ENCODE results near the gene C16orf95. TPM values are rescaled to one million over a fixed set of nuclear protein-coding genes. Genes with fewer than 3 reads are reported as not detected.
"Not testable (repeated sequence)": the region's sequence is repeated elsewhere in the genome, so short reads cannot be mapped to it uniquely, and the experiment has no call there.

C16orf95 gene
- total RNA-seq, 2 donors from 2014 or later = 15.1 to 17.8 TPM

GRCh38 chr16:87274794-87275193 is 42.4 kb downstream of the C16orf95 start:
- no peak overlapping the region for H3K4me3 Mint-ChIP-seq
- H3K9me3 Mint-ChIP-seq = no peaks in the 10 kb centered on the region
- no peaks in the 10 kb centered on the region for H3K36me3 Mint-ChIP-seq (ENCODE audit: insufficient read depth in 2 of 2)
- DNase-seq (no peak), ATAC-seq (replicated peaks in 1 of 2) (no peak)
- H3K27ac Mint-ChIP-seq = no peak overlapping the region
- peaks cover 10% of the 10 kb centered on the region for H3K4me1 Mint-ChIP-seq (ENCODE audit: low read depth)
- no peaks in the 10 kb centered on the region for H3K27me3 Mint-ChIP-seq (ENCODE audit: low read depth)

- Mint-ChIP-seq H3K36me3 (ENCODE audit: insufficient read depth in 2 of 2) (peaks cover 0 to 1% of the 10 kb centered on the region in 2 donors), H3K27me3 (ENCODE audit: low read depth) (no peaks in the 10 kb centered on the region), H3K4me1 (ENCODE audit: low read depth) (peaks cover 10% of the 10 kb centered on the region), H3K27ac (no peak overlapping the region), H3K4me3 (no peak overlapping the region), H3K9me3 (no peaks in the 10 kb centered on the region)
- DNase-seq (no peak), ATAC-seq (replicated peaks in 1 of 2) (no peak)
These were observed 43.6 kb downstream of the C16orf95 start for GRCh38 chr16:87273471-87274030.

GRCh38 chr16:87271256-87271655 is 45.9 kb downstream of the C16orf95 start:
- Mint-ChIP-seq H3K27ac (no peak overlapping the region), H3K4me3 (no peak overlapping the region), H3K9me3 (no peaks in the 10 kb centered on the region), H3K4me1 (ENCODE audit: low read depth) (peaks cover 8% of the 10 kb centered on the region), H3K27me3 (ENCODE audit: low read depth) (no peaks in the 10 kb centered on the region), H3K36me3 (ENCODE audit: insufficient read depth in 2 of 2) (peaks cover 0 to 1% of the 10 kb centered on the region in 2 donors)
- ATAC-seq (replicated peaks in 1 of 2) = no peak
- DNase-seq = no peak

- H3K36me3 Mint-ChIP-seq (ENCODE audit: insufficient read depth in 2 of 2) = peaks cover 0 to 1% of the 10 kb centered on the region in 2 donors
- no peak overlapping the region for H3K4me3 Mint-ChIP-seq
- no peak overlapping the region for H3K27ac Mint-ChIP-seq
- no peaks in the 10 kb centered on the region for H3K4me1 Mint-ChIP-seq (ENCODE audit: low read depth)
- ATAC-seq (replicated peaks in 1 of 2) (no peak), DNase-seq (no peak)
- no peaks in the 10 kb centered on the region for H3K27me3 Mint-ChIP-seq (ENCODE audit: low read depth)
- no peaks in the 10 kb centered on the region for H3K9me3 Mint-ChIP-seq
These were observed 49.6 kb downstream of the C16orf95 start for GRCh38 chr16:87267566-87267965.

- H3K36me3 Mint-ChIP-seq (ENCODE audit: insufficient read depth in 2 of 2) = peaks cover 2% of the 10 kb centered on the region in 2 donors
- H3K9me3 Mint-ChIP-seq = peaks cover under 1% of the 10 kb centered on the region in 2 donors
- no peak for ATAC-seq (replicated peaks in 1 of 2)
- no peak overlapping the region for H3K27ac Mint-ChIP-seq
- DNase-seq = no peak
- H3K4me3 Mint-ChIP-seq = no peak overlapping the region
- H3K4me1 Mint-ChIP-seq (ENCODE audit: low read depth) = no peaks in the 10 kb centered on the region
- H3K27me3 Mint-ChIP-seq (ENCODE audit: low read depth) = peaks cover 2% of the 10 kb centered on the region
These were observed 50.3 kb downstream of the C16orf95 start for GRCh38 chr16:87266846-87267245.

GRCh38 chr16:87265261-87265660 is 51.9 kb downstream of the C16orf95 start:
- no peak for DNase-seq
- ATAC-seq (replicated peaks in 1 of 2) = no peak
- H3K4me3 Mint-ChIP-seq = no peak overlapping the region
- H3K27ac Mint-ChIP-seq = no peak overlapping the region
- no peaks in the 10 kb centered on the region for H3K4me1 Mint-ChIP-seq (ENCODE audit: low read depth)
- peaks cover 9 to 13% of the 10 kb centered on the region in 2 donors for H3K9me3 Mint-ChIP-seq
- H3K27me3 Mint-ChIP-seq (ENCODE audit: low read depth) = peaks cover 5% of the 10 kb centered on the region
- peaks cover 9 to 14% of the 10 kb centered on the region in 2 donors for H3K36me3 Mint-ChIP-seq (ENCODE audit: insufficient read depth in 2 of 2)

- H3K27ac Mint-ChIP-seq = no peak overlapping the region
- DNase-seq = no peak
- no peaks in the 10 kb centered on the region for H3K4me1 Mint-ChIP-seq (ENCODE audit: low read depth)
- peaks cover 9 to 14% of the 10 kb centered on the region in 2 donors for H3K9me3 Mint-ChIP-seq
- no peak for ATAC-seq (replicated peaks in 1 of 2)
- peaks cover 9 to 14% of the 10 kb centered on the region in 2 donors for H3K36me3 Mint-ChIP-seq (ENCODE audit: insufficient read depth in 2 of 2)
- H3K27me3 Mint-ChIP-seq (ENCODE audit: low read depth) = peaks cover 5% of the 10 kb centered on the region
- H3K4me3 Mint-ChIP-seq = no peak overlapping the region
These were observed 52.6 kb downstream of the C16orf95 start for GRCh38 chr16:87264634-87265033.

GRCh38 chr16:87263418-87264052 is 53.7 kb downstream of the C16orf95 start:
- no peak for ATAC-seq (replicated peaks in 1 of 2)
- Mint-ChIP-seq H3K36me3 (ENCODE audit: insufficient read depth in 2 of 2) (peaks cover 8 to 14% of the 10 kb centered on the region in 2 donors), H3K27me3 (ENCODE audit: low read depth) (peaks cover 5% of the 10 kb centered on the region), H3K9me3 (peaks cover 9 to 14% of the 10 kb centered on the region in 2 donors), H3K27ac (no peak overlapping the region), H3K4me3 (no peak overlapping the region), H3K4me1 (ENCODE audit: low read depth) (no peaks in the 10 kb centered on the region)
- no peak for DNase-seq

GRCh38 chr16:87259431-87259830 is 57.8 kb downstream of the C16orf95 start:
- Mint-ChIP-seq H3K27me3 (ENCODE audit: low read depth) (peaks cover 5% of the 10 kb centered on the region), H3K9me3 (peaks cover 9 to 14% of the 10 kb centered on the region in 2 donors), H3K4me3 (no peak overlapping the region), H3K4me1 (ENCODE audit: low read depth) (no peaks in the 10 kb centered on the region), H3K27ac (no peak overlapping the region), H3K36me3 (ENCODE audit: insufficient read depth in 2 of 2) (peaks cover 8 to 14% of the 10 kb centered on the region in 2 donors)
- DNase-seq (no peak), ATAC-seq (replicated peaks in 1 of 2) (no peak)

GRCh38 chr16:87258653-87259052 is 58.5 kb downstream of the C16orf95 start:
- not testable (repeated sequence) for H3K4me3 Mint-ChIP-seq; ATAC-seq (replicated peaks in 1 of 2); H3K27ac Mint-ChIP-seq; H3K27me3 Mint-ChIP-seq (ENCODE audit: low read depth); H3K4me1 Mint-ChIP-seq (ENCODE audit: low read depth); DNase-seq
- Mint-ChIP-seq H3K36me3 (ENCODE audit: insufficient read depth in 2 of 2) (peaks cover 8 to 14% of the 10 kb centered on the region in 2 donors), H3K9me3 (peaks cover 9 to 14% of the 10 kb centered on the region in 2 donors)

- no peak overlapping the region for H3K4me3 Mint-ChIP-seq
- ATAC-seq (replicated peaks in 1 of 2) = no peak
- no peak for DNase-seq
- no peak overlapping the region for H3K27ac Mint-ChIP-seq
- H3K4me1 Mint-ChIP-seq (ENCODE audit: low read depth) = no peaks in the 10 kb centered on the region
- peaks cover 6% of the 10 kb centered on the region in 2 donors for H3K9me3 Mint-ChIP-seq
- H3K27me3 Mint-ChIP-seq (ENCODE audit: low read depth) = no peaks in the 10 kb centered on the region
- H3K36me3 Mint-ChIP-seq (ENCODE audit: insufficient read depth in 2 of 2) = peaks cover 1 to 6% of the 10 kb centered on the region in 2 donors
These were observed 61.3 kb downstream of the C16orf95 start for GRCh38 chr16:87255866-87256265.

GRCh38 chr16:87254734-87255133 is 62.5 kb downstream of the C16orf95 start:
- Mint-ChIP-seq H3K4me3 (no peak overlapping the region), H3K36me3 (ENCODE audit: insufficient read depth in 2 of 2) (no peaks in the 10 kb centered on the region), H3K27ac (no peak overlapping the region), H3K9me3 (no peaks in the 10 kb centered on the region), H3K27me3 (ENCODE audit: low read depth) (no peaks in the 10 kb centered on the region), H3K4me1 (ENCODE audit: low read depth) (no peaks in the 10 kb centered on the region)
- DNase-seq (no peak), ATAC-seq (replicated peaks in 1 of 2) (no peak)

GRCh38 chr16:87254296-87254695 is 62.9 kb downstream of the C16orf95 start:
- H3K4me3 Mint-ChIP-seq = no peak overlapping the region
- H3K27me3 Mint-ChIP-seq (ENCODE audit: low read depth) = no peaks in the 10 kb centered on the region
- ATAC-seq (replicated peaks in 1 of 2) (no peak), DNase-seq (no peak)
- H3K36me3 Mint-ChIP-seq (ENCODE audit: insufficient read depth in 2 of 2) = no peaks in the 10 kb centered on the region
- no peaks in the 10 kb centered on the region for H3K4me1 Mint-ChIP-seq (ENCODE audit: low read depth)
- no peaks in the 10 kb centered on the region for H3K9me3 Mint-ChIP-seq
- no peak overlapping the region for H3K27ac Mint-ChIP-seq

- Mint-ChIP-seq H3K36me3 (ENCODE audit: insufficient read depth in 2 of 2) (no peaks in the 10 kb centered on the region), H3K27me3 (ENCODE audit: low read depth) (no peaks in the 10 kb centered on the region), H3K4me1 (ENCODE audit: low read depth) (peaks cover 6% of the 10 kb centered on the region), H3K9me3 (no peaks in the 10 kb centered on the region), H3K27ac (no peak overlapping the region), H3K4me3 (no peak overlapping the region)
- ATAC-seq (replicated peaks in 1 of 2) = no peak
- no peak for DNase-seq
These were observed 63.7 kb downstream of the C16orf95 start for GRCh38 chr16:87253536-87253935.

Measured in activated T-cell treated with anti-CD3 and anti-CD28 coated beads, Interleukin-2, amount 50 U/mL, for 72 hours (primary cell).